Tibial artery (tissue), 4 donors: ENCODE results near the gene AQP5.

ENCODE experiments used
- DNase-seq, 2 donors: peaks; one replicate each; pipeline ENCODE4 v3.0.0-alpha.2; 2019
- H3K27ac ChIP-seq, 2 donors: fragments of 200-600 bp; sonication (generic) in 1 of 2; 1 replicate in 1 of 2; 2 replicates in 1 of 2; pipeline ENCODE4 v1.5.1; 2018 to 2019; ENCODE audit warnings: mild to moderate bottlenecking in 1 of 2
- H3K27me3 ChIP-seq, 2 donors: fragments of 200-600 bp; sonication (generic) in 1 of 2; one replicate each; pipeline versions ENCODE4 v1.5.1 to v1.6.0; 2016 to 2019
- H3K36me3 ChIP-seq, 3 donors: fragments of 200-600 bp; sonication (generic) in 2 of 3; one replicate each; pipeline ENCODE4 v1.5.1; 2016 to 2019; ENCODE audit warnings: mild to moderate bottlenecking in 2 of 3
- H3K4me1 ChIP-seq, 4 donors: fragments of 200-600 bp; sonication (generic) in 2 of 4; 1 replicate in 3 of 4; 2 replicates in 1 of 4; pipeline ENCODE4 v1.5.1; 2016 to 2019
- H3K4me3 ChIP-seq, 2 donors: fragments of 200-600 bp; sonication (generic) in 1 of 2; 1 replicate in 1 of 2; 2 replicates in 1 of 2; pipeline ENCODE4 v1.5.1; 2018 to 2019; ENCODE audit warnings: mild to moderate bottlenecking in 2 of 2
- H3K9me3 ChIP-seq, 3 donors: fragments of 200-600 bp; sonication (generic) in 1 of 3; one replicate each; pipeline ENCODE4 v1.5.1; 2016 to 2019
- CTCF ChIP-seq, 2 experiments: fragments of 200-600 bp in 1 of 2; fragments of 450-650 bp in 1 of 2; IDR thresholded peaks; one replicate each; pipeline ENCODE4 v1.5.1; 2017 to 2019; ENCODE audit warnings: antibody characterized with exemption in 2 of 2, mild to moderate bottlenecking in 1 of 2, moderate library complexity in 1 of 2
- intact Hi-C: fragments of 100-400 bp; cut with DNase I; formaldehyde crosslinking; loops from one replicate; pipeline ENCODE4 v1.15.0; 2023; ENCODE audit warnings: low total_unique reads

Gene AQP5

GRCh38 chr12:49961111-49961922 lies at the start of gene AQP5:
AQP5 (plus strand) TSS chr12:49961872; CDS start chr12:49962018, 146 bp downstream.
- peak within 1 kb of the TSS; percentile 0 to 48 for H3K4me3 ChIP-seq
- no peak for TF ChIP-seq CTCF (IDR thresholded peaks at IDR 0.05)
- DNase-seq = no peak
- no peaks in the 10 kb centered on the region for H3K9me3 ChIP-seq
- intact Hi-C loops = no loop called here
- peaks cover 0 to 33% (median 14%) of the 10 kb centered on the region in 4 donors for H3K4me1 ChIP-seq
- H3K27ac ChIP-seq = no peak within 1 kb of the TSS
- H3K36me3 ChIP-seq = no peaks in the 10 kb centered on the region
- peaks cover 0 to 76% of the 10 kb centered on the region in 2 donors for H3K27me3 ChIP-seq

GRCh38 chr12:49912345-49913255 lies 49.1 kb upstream of the AQP5 start:
- Histone ChIP-seq H3K27ac (no peak overlapping the region), H3K36me3 (no peaks in the 10 kb centered on the region), H3K4me1 (no peaks in the 10 kb centered on the region), H3K9me3 (no peaks in the 10 kb centered on the region), H3K27me3 (peaks cover 0 to 20% of the 10 kb centered on the region in 2 donors), H3K4me3 (no peak overlapping the region)
- TF ChIP-seq CTCF (IDR thresholded peaks at IDR 0.05) = no peak
- no peak for DNase-seq
- intact Hi-C loops = no loop called here

GRCh38 chr12:49916129-49916919 lies 45.3 kb upstream of the AQP5 start:
- H3K9me3 ChIP-seq = no peaks in the 10 kb centered on the region
- no peak for TF ChIP-seq CTCF (IDR thresholded peaks at IDR 0.05)
- H3K27ac ChIP-seq = no peak overlapping the region
- H3K4me1 ChIP-seq = no peaks in the 10 kb centered on the region
- peaks cover 0 to 27% of the 10 kb centered on the region in 2 donors for H3K27me3 ChIP-seq
- H3K4me3 ChIP-seq = no peak overlapping the region
- intact Hi-C loops = no loop called here
- DNase-seq = no peak
- H3K36me3 ChIP-seq = no peaks in the 10 kb centered on the region

GRCh38 chr12:49917166-49917787 lies 44.4 kb upstream of the AQP5 start:
- Histone ChIP-seq H3K27me3 (peaks cover 0 to 27% of the 10 kb centered on the region in 2 donors), H3K4me1 (peaks cover 0 to 2% (median 0%) of the 10 kb centered on the region in 4 donors), H3K27ac (no peak overlapping the region), H3K9me3 (no peaks in the 10 kb centered on the region), H3K36me3 (no peaks in the 10 kb centered on the region), H3K4me3 (no peak overlapping the region)
- no peak for DNase-seq
- intact Hi-C loops = no loop called here
- no peak for TF ChIP-seq CTCF (IDR thresholded peaks at IDR 0.05)

GRCh38 chr12:49917788-49918173 lies 43.9 kb upstream of the AQP5 start:
- TF ChIP-seq CTCF (IDR thresholded peaks at IDR 0.05) = no peak
- H3K9me3 ChIP-seq = no peaks in the 10 kb centered on the region
- H3K27ac ChIP-seq = no peak overlapping the region
- H3K27me3 ChIP-seq = peaks cover 0 to 23% of the 10 kb centered on the region in 2 donors
- H3K4me3 ChIP-seq = no peak overlapping the region
- DNase-seq = no peak
- intact Hi-C loops = no loop called here
- H3K36me3 ChIP-seq = no peaks in the 10 kb centered on the region
- H3K4me1 ChIP-seq = peaks cover 0 to 7% (median 0%) of the 10 kb centered on the region in 4 donors
